Measurements from ENCODE around the gene C20orf141. TPM values are rescaled to one million over a fixed set of nuclear protein-coding genes. Genes with fewer than 3 reads are reported as not detected.
"Not testable (repeated sequence)": the region's sequence is repeated elsewhere in the genome, so short reads cannot be mapped to it uniquely, and the experiment has no call there.

C20orf141 gene
- not detected in 2 replicates for total RNA-seq

DNA sequence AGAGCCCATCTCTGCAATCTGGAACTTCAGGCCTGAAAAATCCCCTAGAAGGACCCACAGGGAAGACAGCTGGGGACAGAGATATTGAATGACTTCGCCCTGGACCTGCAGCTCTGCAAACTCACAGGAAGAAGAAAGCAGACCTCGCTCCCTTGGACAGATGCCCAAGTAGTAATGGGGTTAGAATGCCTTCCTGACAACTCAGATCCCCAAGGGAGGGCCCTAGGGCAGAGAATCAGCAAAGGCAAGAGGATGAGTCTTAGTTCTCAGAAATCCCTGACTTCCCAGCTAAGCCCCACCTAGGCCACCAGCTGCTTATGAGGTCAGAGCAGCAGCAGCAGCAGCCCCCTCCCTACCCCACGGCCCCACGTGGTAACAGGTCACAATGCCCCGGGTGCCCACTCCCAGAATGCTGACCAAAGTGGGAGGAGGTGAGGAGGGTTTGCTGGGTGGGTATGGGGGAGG lies at the start of gene C20orf141:
TSS of gene C20orf141 (plus strand) at position 401 of the 465 bp plus-strand sequence. CDS start 198 bp downstream, outside the sequence.
- TF ChIP-seq CTCF (IDR thresholded peaks at IDR 0.05; ENCODE audit: insufficient read depth, low read length, severe bottlenecking): no peak
- no peaks in the 10 kb centered on the region for H3K36me3 ChIP-seq (ENCODE audit: control insufficient read depth, insufficient read depth, low read length)
- DNase-seq (ENCODE audit: low read depth) (peak; percentile 89), FAIRE-seq (no peak)
- no peak within 1 kb of the TSS for H3K4me3 ChIP-seq (ENCODE audit: low read depth, low read length)
- no peaks in the 10 kb centered on the region for H3K27me3 ChIP-seq (ENCODE audit: control insufficient read depth, insufficient read depth, low read length)

DNA sequence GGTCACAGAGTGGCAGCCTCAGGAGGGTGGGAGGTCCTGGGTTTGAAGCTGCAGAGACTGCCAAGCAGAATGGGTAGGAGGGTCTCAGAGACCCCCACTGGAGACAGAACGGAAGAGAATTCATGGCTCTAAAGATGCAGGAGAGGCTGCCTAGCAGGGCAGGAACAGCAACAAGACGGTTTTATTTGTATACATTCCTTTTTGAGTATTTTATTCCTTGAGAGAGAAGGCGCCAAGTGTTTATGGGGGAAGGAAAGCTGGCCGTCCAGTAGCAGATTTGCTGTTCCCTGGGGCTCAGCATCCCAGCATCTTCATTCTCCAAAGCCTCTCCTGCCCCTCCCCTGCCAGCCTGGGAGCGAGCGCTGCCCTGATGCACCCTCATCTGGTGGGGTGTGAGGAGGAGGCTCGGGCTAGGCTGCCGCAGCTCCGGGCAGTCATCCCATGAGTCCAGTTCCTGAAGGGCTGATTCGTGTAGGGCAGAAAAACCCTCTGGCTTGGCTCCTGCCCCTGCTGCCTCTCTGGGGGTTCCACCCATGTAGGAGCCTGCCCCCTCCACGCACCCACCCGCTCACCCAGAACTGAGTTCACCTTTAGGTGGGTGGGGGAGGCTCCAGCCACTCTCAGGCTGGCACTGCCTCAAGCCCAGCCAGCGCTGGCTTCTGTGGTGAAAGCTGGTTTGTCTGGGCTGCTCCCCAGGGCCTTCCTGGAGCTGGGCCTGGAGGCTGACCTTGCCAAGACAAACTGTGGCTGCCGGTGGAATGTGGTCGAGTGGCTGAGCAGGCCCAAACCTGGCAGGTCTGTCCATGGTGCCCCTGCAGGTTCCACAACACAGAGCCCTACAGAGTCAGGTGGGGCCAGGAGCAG lies 46.8 kb upstream of the C20orf141 start:
- FAIRE-seq (peak; percentile 36), DNase-seq (ENCODE audit: low read depth) (peak; percentile 75)
- Histone ChIP-seq H3K27me3 (ENCODE audit: control insufficient read depth, insufficient read depth, low read length) (peaks cover 4% of the 10 kb centered on the region), H3K36me3 (ENCODE audit: control insufficient read depth, insufficient read depth, low read length) (no peaks in the 10 kb centered on the region), H3K4me3 (ENCODE audit: low read depth, low read length) (no peak overlapping the region)
- no peak for TF ChIP-seq CTCF (IDR thresholded peaks at IDR 0.05; ENCODE audit: insufficient read depth, low read length, severe bottlenecking)

DNA sequence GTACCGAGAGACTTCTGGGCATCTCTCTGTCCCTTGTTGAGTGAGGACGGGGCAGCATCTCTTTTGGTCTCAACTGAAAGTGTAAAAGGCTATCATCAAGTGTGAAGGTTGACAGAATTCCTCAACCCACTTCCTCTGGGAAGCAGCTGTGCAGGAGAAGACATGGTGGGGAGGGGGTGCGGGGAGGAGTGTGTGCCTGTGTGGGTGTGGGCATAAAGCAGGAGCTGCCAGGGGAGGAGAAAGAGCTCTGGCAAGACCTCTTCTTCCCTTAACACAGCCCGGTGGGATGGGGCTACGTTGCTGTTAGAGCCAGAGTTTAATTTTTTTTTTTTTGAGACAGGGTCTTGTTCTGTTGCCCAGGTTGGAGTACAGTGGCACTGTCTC lies 46.2 kb upstream of the C20orf141 start:
- FAIRE-seq: peak; percentile 79
- no peaks in the 10 kb centered on the region for H3K36me3 ChIP-seq (ENCODE audit: control insufficient read depth, insufficient read depth, low read length)
- H3K27me3 ChIP-seq (ENCODE audit: control insufficient read depth, insufficient read depth, low read length): peaks cover 4% of the 10 kb centered on the region
- TF ChIP-seq CTCF (IDR thresholded peaks at IDR 0.05; ENCODE audit: insufficient read depth, low read length, severe bottlenecking): no peak
- no peak for DNase-seq (ENCODE audit: low read depth)
- no peak overlapping the region for H3K4me3 ChIP-seq (ENCODE audit: low read depth, low read length)

DNA sequence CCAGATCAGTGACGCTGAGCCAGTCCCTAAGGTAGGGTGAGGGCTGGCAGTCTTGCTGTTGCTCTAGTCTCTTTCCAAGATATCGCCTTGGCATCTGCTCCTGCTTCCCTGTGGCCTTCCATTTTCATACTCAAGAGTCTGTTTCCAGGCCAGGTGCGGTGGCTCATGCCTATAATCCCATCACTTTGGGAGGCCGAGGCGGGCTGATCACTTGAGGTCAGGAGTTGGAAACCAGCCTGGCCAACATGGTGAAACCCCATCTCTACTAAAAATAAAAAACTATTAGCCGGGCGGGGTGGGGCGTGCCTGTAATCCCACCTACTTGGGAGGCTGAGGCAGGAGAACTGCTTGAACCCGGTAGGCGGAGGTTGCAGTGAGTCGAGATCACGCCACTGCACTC lies 44.7 kb upstream of the C20orf141 start:
- not testable (repeated sequence) for FAIRE-seq

DNA sequence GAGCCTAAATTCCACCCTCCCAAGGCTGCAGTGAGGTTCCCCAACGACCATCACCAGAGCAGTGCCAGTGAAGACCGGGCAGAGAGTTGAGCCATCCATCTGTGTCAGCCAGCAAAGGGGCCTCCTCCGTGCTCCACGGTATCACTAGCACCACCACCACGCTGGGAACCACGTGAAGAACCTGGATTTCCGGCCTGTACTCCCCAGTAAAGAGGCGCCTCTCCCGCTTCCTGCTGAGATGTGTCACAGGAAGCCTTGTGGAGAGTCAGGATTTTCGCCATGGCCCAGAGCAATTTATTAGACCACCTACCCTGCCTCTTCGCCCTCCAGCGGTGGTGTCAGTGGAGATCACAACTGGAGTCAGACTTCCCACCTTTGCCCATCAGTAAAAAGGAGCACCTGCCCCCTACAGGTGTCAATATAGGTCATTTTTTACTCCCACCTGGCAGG lies 43.1 kb upstream of the C20orf141 start:
- H3K4me3 ChIP-seq (ENCODE audit: low read depth, low read length): no peak overlapping the region
- no peaks in the 10 kb centered on the region for H3K27me3 ChIP-seq (ENCODE audit: control insufficient read depth, insufficient read depth, low read length)
- DNase-seq (ENCODE audit: low read depth): peak; percentile 30
- no peak for TF ChIP-seq CTCF (IDR thresholded peaks at IDR 0.05; ENCODE audit: insufficient read depth, low read length, severe bottlenecking)
- no peak for FAIRE-seq
- no peaks in the 10 kb centered on the region for H3K36me3 ChIP-seq (ENCODE audit: control insufficient read depth, insufficient read depth, low read length)

More for the DNA sequence above, 44.7 kb upstream of the C20orf141 start:
- not testable (repeated sequence) for H3K27me3 ChIP-seq (ENCODE audit: control insufficient read depth, insufficient read depth, low read length); DNase-seq (ENCODE audit: low read depth); H3K36me3 ChIP-seq (ENCODE audit: control insufficient read depth, insufficient read depth, low read length); H3K4me3 ChIP-seq (ENCODE audit: low read depth, low read length)

DNA sequence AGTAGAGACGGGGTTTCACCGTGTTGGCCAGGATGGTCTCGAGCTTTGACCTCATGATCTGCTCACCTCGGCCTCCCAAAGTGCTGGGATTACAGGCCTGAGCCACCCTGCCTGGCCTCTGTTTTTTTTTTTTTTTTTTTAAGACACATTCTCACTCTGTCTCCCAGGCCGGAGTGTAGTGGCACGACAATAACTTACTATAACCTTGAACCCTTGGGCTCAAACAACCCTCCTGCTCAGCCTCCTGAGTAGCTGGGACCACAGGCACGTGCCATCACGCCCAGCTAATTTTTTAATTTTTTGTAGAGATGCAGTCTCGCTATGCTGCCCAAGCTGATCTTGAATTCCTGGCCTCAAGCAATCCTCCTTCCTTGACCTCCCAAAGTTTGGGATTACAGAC lies 41.0 kb upstream of the C20orf141 start:
- H3K27me3 ChIP-seq (ENCODE audit: control insufficient read depth, insufficient read depth, low read length): no peaks in the 10 kb centered on the region
- H3K36me3 ChIP-seq (ENCODE audit: control insufficient read depth, insufficient read depth, low read length): no peaks in the 10 kb centered on the region
- no peak overlapping the region for H3K4me3 ChIP-seq (ENCODE audit: low read depth, low read length)
- FAIRE-seq (no peak), DNase-seq (ENCODE audit: low read depth) (no peak)
- TF ChIP-seq CTCF (IDR thresholded peaks at IDR 0.05; ENCODE audit: insufficient read depth, low read length, severe bottlenecking): no peak
